SK-N-SH treated with all-trans-retinoic acid at 6 μM for 48 hours (cell line): ENCODE measurements around the gene PPIP5K2.

Source experiments
- ATAC-seq: fragments of 200-7000 bp; cut with Tn5 transposase; 3 replicates; pipeline ENCODE4 v1.9.1; 2020; ENCODE audit warnings: mild to moderate bottlenecking, moderate library complexity
- ARNTL ChIP-seq: fragments of 450-650 bp; formaldehyde crosslinking; IDR thresholded peaks from 2 replicates; pipeline ENCODE4 v1.5.0; 2020; ENCODE audit warnings: low read depth, mild to moderate bottlenecking, moderate library complexity, borderline replicate concordance
- BACH2 ChIP-seq: fragments of 250-450 bp; sonication (Bioruptor Pico); IDR thresholded peaks from 2 replicates; pipeline ENCODE4 v1.9.0; 2021; ENCODE audit warnings: mild to moderate bottlenecking, borderline replicate concordance
- ESRRG ChIP-seq: fragments of 250-450 bp; sonication (Bioruptor Pico); IDR thresholded peaks from 2 replicates; pipeline ENCODE4 v1.6.1; 2021; ENCODE audit warnings: mild to moderate bottlenecking
- GLIS3 ChIP-seq: fragments of 250-450 bp; sonication (Bioruptor Pico); IDR thresholded peaks from 2 replicates; pipeline ENCODE4 v1.5.0; 2020; ENCODE audit warnings: mild to moderate bottlenecking, moderate library complexity
- ISL1 ChIP-seq: fragments of 250-450 bp; sonication (Bioruptor Pico); IDR thresholded peaks from 2 replicates; pipeline ENCODE4 v2.1.2; 2022; ENCODE audit warnings: mild to moderate bottlenecking, moderate library complexity
- OSR1 ChIP-seq: fragments of 250-450 bp; sonication (Bioruptor Pico); IDR thresholded peaks from 2 replicates; pipeline ENCODE4 v1.8.0; 2022; ENCODE audit warnings: moderate library complexity, mild to moderate bottlenecking, inconsistent platforms
- TOX ChIP-seq: fragments of 250-450 bp; sonication (Bioruptor Pico); IDR thresholded peaks from 2 replicates; pipeline ENCODE4 v1.8.0; 2021; ENCODE audit warnings: mild to moderate bottlenecking, moderate library complexity, borderline replicate concordance
- ZC3H10 ChIP-seq: fragments of 250-450 bp; sonication (Bioruptor Pico); IDR thresholded peaks from 2 replicates; pipeline ENCODE4 v1.5.1; 2021; ENCODE audit warnings: mild to moderate bottlenecking, moderate library complexity
- ZFP3 ChIP-seq: fragments of 250-450 bp; sonication (Bioruptor Pico); IDR thresholded peaks from 2 replicates; pipeline ENCODE4 v1.5.0; 2020; ENCODE audit warnings: mild to moderate bottlenecking, moderate library complexity
- ZNF565 ChIP-seq: fragments of 450-650 bp; formaldehyde crosslinking; conservative IDR thresholded peaks from 2 replicates; pipeline ENCODE4 v1.5.0; 2020; ENCODE audit warnings: low read depth, mild to moderate bottlenecking, moderate library complexity
- ZNF8 ChIP-seq: fragments of 450-650 bp; formaldehyde crosslinking; IDR thresholded peaks from 2 replicates; pipeline ENCODE4 v1.5.0; 2020; ENCODE audit warnings: mild to moderate bottlenecking, moderate library complexity
- TF ChIP-seq, protein P1 (sequence below): fragments of 250-450 bp; sonication (Bioruptor Pico); IDR thresholded peaks from 2 replicates; pipeline ENCODE4 v1.8.0; 2021; ENCODE audit warnings: low read depth, mild to moderate bottlenecking, moderate library complexity, borderline replicate concordance
- TF ChIP-seq, protein P2 (sequence below): fragments of 250-450 bp; sonication (Bioruptor Pico); IDR thresholded peaks from 2 replicates; pipeline ENCODE4 v1.5.0; 2020; ENCODE audit warnings: mild to moderate bottlenecking, moderate library complexity
- TF ChIP-seq, protein P3 (sequence below): fragments of 250-450 bp; sonication (Bioruptor Pico); IDR thresholded peaks from 2 replicates; pipeline ENCODE4 v1.5.1; 2020; ENCODE audit warnings: low read depth, mild to moderate bottlenecking, moderate library complexity

PPIP5K2 gene

DNA sequence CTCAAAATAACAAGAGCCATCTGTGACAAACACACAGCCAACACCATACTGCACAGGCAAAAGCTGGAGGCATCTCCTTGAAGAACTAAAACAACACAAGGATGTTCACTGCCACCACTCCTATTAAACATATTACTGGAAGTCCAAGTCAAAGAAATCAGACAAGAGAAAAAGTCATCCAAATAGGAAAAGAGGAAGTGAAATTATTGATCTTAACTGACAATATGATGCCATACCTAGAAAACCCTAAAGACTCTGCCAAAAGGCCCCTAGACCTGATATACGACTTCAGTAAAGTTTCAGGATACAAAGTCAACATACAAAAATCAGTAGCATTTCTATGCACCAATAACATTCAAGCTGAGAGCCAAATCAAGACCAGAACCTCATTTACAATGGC lies 108.5 kb downstream of the PPIP5K2 start:
- TF ChIP-seq ZNF565 (CRISPR knock-in tag), result no peak
- no peak for ATAC-seq

DNA sequence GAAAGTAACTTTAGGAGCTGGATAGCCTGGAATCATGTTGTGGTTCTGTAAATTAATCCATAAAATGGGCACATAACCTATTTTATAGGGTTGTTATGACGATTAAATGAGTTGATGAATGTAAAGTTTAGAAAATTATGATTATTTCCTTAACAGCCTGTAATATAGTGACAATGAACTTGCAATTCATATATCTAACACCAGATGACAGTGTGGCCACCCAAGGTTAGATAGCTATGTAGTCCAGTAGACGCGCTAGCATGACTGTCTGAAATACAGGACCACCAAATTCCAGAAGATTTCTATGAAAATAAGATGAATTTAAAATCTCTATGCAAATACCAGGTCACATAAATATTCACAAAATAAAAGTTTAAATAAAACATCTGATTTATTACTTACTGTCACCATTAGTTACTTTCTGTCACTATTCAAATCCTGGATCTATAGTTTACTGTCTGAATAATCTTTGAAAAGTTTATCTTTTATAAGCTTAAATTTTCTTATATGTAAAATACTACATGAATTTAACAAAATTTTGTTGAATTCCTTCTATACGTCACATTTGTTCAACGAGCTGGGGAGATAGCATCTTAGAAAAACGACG lies 112.4 kb downstream of the PPIP5K2 start:
- peak; percentile 86 for ATAC-seq
- TF ChIP-seq GLIS3 (CRISPR knock-in tag), result no peak

DNA sequence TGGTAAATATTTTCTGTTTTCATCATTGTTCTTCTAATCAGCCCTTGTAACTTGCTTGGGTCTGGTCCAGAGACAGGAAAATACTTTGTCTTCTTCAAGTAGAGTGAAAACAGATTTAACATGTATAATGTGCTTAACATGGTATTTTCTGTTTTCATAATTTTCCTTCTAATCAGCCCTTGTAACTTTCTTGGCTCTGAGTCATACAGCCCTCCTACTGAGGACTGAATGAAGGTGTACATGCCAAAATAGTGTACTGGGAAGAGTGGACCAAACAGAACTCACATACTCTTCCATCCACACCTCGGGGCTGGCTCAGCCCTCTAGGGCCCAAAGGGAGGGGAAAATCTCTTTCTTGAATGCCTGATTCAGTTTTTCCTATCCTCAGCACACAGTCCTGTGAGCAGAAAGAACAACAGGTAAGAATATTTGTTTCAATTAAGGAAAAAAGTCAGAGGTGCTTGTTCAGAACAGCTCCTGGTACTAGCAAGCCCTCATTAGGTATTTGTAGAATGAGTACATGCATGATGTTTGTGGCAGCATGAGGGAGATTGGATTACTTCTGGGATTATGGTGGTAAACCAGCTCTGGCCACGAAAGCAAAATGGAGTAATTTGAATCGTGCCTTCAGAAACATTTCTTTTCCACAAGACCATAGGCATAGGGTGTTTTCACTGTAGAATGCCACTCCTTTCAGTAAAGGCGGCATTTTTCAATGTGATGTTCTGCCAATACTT lies 114.3 kb downstream of the PPIP5K2 start:
- no peak for TF ChIP-seq ESRRG (CRISPR knock-in tag)
- TF ChIP-seq ZFP3 (CRISPR knock-in tag), result no peak
- no peak; the same call in 2 of the 3 replicates for ATAC-seq

DNA sequence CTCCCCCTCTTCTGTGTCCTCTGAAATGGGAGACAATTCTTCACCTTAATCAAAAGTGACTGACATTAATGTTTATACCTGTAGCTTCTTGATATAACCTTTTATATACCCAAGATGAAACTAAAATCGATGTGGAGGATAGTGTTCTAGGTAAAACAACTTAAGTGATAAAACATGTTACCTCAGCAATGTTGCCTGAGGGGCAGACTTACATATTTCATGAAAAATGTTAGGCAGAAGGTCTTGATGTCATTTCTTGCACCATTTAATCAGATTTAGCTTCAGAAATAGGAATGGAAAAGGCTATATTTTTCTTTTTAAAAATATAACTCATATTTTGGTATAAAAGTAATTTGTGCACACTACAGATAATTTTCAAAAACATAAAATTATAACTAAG lies 115.8 kb downstream of the PPIP5K2 start:
- ATAC-seq, result no peak
- TF ChIP-seq TOX (CRISPR knock-in tag), result no peak
- TF ChIP-seq OSR1 (CRISPR knock-in tag), result no peak
- TF ChIP-seq, protein P1, sequence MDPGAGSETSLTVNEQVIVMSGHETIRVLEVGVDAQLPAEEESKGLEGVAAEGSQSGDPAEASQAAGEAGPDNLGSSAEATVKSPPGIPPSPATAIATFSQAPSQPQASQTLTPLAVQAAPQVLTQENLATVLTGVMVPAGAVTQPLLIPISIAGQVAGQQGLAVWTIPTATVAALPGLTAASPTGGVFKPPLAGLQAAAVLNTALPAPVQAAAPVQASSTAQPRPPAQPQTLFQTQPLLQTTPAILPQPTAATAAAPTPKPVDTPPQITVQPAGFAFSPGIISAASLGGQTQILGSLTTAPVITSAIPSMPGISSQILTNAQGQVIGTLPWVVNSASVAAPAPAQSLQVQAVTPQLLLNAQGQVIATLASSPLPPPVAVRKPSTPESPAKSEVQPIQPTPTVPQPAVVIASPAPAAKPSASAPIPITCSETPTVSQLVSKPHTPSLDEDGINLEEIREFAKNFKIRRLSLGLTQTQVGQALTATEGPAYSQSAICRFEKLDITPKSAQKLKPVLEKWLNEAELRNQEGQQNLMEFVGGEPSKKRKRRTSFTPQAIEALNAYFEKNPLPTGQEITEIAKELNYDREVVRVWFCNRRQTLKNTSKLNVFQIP (CRISPR knock-in tag), result no peak
- TF ChIP-seq ZNF8 (CRISPR knock-in tag), result no peak
- TF ChIP-seq, protein P2, sequence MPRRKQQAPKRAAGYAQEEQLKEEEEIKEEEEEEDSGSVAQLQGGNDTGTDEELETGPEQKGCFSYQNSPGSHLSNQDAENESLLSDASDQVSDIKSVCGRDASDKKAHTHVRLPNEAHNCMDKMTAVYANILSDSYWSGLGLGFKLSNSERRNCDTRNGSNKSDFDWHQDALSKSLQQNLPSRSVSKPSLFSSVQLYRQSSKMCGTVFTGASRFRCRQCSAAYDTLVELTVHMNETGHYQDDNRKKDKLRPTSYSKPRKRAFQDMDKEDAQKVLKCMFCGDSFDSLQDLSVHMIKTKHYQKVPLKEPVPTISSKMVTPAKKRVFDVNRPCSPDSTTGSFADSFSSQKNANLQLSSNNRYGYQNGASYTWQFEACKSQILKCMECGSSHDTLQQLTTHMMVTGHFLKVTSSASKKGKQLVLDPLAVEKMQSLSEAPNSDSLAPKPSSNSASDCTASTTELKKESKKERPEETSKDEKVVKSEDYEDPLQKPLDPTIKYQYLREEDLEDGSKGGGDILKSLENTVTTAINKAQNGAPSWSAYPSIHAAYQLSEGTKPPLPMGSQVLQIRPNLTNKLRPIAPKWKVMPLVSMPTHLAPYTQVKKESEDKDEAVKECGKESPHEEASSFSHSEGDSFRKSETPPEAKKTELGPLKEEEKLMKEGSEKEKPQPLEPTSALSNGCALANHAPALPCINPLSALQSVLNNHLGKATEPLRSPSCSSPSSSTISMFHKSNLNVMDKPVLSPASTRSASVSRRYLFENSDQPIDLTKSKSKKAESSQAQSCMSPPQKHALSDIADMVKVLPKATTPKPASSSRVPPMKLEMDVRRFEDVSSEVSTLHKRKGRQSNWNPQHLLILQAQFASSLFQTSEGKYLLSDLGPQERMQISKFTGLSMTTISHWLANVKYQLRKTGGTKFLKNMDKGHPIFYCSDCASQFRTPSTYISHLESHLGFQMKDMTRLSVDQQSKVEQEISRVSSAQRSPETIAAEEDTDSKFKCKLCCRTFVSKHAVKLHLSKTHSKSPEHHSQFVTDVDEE (CRISPR knock-in tag), result no peak
- TF ChIP-seq ISL1, result no peak
- TF ChIP-seq ESRRG (CRISPR knock-in tag), result no peak
- TF ChIP-seq BACH2 (CRISPR knock-in tag), result no peak
- TF ChIP-seq ARNTL (CRISPR knock-in tag), result no peak
- TF ChIP-seq ZC3H10, result no peak
- TF ChIP-seq, all 23 proteins: peak for 0

DNA sequence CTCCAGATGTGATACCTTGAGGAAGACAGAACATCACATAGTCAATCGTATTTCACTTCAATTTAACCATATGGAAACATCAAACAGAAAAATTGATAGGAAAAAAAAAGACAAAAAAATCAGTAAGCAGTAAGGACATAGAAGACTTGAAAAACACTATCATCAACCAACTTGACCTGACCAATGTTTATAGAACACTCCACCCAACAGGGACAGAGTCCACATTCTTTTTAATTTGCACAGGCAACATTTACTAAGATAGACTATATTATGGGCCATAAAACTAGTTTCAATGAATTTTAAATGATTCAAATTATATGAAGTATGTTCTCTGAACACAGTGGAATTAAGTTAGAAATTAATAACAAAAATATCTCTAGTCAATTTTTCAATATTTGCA lies 117.7 kb downstream of the PPIP5K2 start:
- ATAC-seq, result no peak

More for the DNA sequence above, 117.7 kb downstream of the PPIP5K2 start:
- TF ChIP-seq TOX (CRISPR knock-in tag), result no peak
- TF ChIP-seq, protein P2 (CRISPR knock-in tag), result no peak
- TF ChIP-seq, protein P3, sequence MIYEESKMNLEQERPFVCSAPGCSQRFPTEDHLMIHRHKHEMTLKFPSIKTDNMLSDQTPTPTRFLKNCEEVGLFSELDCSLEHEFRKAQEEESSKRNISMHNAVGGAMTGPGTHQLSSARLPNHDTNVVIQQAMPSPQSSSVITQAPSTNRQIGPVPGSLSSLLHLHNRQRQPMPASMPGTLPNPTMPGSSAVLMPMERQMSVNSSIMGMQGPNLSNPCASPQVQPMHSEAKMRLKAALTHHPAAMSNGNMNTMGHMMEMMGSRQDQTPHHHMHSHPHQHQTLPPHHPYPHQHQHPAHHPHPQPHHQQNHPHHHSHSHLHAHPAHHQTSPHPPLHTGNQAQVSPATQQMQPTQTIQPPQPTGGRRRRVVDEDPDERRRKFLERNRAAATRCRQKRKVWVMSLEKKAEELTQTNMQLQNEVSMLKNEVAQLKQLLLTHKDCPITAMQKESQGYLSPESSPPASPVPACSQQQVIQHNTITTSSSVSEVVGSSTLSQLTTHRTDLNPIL (CRISPR knock-in tag), result no peak
- TF ChIP-seq ZC3H10, result no peak
- no peak for TF ChIP-seq ISL1
